Inflammatory macrophage (primary cell): ENCODE results near the gene IGSF22.
A peak's percentile ranks its signal among the peaks of the same experiment; 100 is the strongest.

Experiments
- DNase-seq, 2 donors: peaks; one replicate each; pipeline ENCODE4 v3.0.0-alpha.2; 2020 to 2022

The IGSF22 gene

DNA sequence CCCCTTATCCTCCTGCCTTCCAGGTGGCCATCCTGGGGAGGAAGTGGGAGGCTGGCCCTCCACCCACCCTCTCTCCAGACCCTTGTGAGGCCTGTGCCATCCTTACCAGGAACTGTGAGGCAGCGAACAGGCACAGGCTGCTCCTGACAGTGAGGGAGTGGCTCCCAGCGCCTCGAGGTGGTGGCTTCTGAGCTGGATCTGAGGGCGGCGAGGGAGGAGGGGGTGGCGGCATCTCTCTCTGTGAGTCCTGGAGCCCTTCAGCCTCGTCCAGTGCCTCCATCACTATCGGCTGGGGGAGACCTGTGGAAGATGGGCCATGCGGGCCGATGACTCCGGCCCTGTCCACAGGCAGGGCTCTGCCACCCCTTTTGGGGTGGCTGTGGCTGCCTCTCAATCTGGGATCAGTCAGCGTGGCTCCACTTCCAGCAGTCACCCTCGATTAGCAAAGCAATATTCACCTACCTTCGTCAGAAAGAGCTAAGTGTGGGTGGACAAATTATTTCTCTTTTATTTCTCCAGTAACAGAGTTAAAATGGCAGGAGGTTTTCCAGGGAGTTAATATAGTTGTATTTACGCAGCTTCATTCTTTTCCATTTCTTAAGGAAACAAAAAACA, 18.0 kb upstream of the IGSF22 start:
- DNase-seq: no peak

DNA sequence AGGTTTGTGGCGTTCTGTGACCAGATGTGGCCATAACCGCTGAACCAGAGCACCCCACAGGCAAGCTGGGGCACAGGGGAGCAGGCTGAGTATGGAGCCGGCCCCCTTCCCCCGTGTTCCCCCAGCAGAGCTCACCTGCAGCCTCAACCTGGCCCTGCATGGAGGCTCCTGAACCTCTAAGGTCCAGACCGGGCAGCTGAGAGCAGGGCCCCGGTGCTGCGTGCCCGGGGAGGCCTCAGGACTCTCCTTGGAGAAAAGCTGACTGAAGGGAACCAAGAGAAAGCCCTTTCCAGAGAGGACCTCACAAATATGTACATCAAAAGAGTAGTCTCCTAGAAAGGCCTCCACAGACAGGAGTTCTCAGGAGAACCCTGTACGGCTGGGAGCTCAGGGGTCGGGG, 17.4 kb upstream of the IGSF22 start:
- no peak for DNase-seq

DNA sequence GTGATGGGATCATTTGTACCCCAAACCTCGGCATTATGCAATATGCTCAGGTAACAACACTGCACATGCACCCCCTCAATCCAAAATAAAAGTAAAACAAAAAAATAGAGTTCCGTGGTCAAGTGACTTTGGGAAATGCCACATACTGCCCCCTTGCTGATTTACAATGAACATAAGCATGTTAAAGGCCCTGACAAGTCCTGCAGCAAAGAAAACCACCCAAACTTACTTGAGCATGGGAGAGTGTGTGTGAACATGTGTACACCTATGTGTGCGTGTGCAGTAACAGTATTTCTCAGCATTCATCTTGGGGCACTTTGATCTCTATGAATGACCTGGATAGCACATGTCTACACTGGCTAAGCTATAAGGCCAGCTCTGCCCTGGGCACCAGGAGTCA, 15.8 kb upstream of the IGSF22 start:
- DNase-seq: no peak

DNA sequence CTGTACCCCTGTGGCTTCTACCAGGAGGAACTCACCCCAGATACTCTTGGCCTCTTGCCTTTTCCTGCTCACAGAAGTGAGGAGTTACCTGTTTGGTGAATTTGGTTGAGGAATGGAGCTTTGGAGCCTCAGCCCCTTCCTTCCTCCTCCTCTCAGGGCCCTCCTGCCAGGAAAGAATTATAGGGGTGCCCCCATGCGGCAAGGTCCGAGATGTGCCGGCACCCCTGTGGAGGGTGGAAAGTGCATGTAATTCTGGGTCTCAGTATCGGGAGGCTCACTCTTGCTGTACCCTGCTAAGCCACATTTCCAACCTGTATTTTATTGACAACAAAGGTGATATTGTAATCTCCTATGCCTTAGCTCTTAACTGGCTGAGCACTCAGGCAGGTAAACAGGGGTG, 13.7 kb upstream of the IGSF22 start:
- DNase-seq: no peak

DNA sequence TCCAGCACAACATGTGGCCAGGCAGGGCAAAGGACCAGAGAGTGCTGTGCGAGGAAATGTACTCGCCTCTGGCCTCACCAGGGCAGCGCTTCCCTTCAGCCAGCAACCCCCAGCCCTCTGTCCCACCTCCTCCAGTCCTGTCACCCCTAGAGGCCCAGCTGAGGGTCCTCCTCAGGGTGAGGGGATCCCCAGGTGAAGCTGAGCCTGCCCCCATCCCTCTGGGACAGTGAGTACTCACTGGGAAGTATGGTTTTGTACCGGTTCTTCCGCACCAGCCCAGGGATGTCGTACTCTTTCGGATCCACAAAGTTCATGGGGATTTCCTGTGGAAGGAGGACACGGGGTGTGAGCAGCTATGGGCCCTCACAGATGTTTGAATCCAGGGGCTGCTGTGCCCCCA, 11.7 kb upstream of the IGSF22 start:
- no peak for DNase-seq

DNA sequence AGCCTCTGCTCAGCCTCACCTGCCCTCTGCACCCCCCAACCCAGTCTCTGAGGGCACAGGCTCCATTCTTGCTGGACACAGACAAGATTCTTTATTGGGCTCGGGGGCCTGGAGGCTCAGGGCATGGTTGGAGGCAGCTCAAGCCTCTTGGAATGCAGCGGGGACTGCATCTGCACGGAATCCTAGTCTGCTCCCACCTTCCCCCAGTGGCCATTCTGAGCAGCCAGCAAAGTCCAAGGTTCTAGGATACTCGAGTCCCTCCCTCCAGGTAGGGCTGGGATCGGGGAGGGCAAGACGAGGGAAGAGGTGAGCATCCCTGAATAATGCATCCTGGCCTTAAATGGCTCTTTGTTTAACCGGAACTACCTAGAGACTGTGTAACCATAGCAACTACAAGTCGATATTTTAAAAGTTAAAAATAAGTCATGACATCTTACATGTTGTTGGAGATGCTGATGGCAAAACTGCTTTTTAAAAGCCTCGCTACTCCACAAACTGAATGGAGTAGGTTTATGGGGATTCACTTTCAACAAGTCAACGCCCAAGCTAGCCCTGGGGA, 10.7 kb upstream of the IGSF22 start:
- no peak for DNase-seq

DNA sequence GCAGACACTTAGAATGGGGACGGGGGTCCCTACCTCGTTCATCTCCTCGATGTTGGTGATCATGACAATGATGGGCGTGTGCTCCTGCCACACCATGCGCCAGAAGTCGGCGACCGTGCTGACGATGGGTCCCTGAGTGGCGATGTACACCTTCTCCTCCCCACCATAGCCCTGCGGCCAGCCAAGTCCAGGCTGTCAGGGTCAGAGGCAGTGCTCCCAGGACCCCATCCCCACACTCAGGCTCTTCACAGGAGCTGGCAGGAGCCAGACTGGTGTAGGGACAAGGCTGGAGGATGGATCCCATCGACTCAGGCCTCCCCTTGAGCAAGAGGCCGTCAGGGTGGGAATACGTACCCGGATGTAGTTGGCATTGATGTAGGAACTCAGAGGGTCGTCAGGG, 7.2 kb upstream of the IGSF22 start:
- DNase-seq: no peak

DNA sequence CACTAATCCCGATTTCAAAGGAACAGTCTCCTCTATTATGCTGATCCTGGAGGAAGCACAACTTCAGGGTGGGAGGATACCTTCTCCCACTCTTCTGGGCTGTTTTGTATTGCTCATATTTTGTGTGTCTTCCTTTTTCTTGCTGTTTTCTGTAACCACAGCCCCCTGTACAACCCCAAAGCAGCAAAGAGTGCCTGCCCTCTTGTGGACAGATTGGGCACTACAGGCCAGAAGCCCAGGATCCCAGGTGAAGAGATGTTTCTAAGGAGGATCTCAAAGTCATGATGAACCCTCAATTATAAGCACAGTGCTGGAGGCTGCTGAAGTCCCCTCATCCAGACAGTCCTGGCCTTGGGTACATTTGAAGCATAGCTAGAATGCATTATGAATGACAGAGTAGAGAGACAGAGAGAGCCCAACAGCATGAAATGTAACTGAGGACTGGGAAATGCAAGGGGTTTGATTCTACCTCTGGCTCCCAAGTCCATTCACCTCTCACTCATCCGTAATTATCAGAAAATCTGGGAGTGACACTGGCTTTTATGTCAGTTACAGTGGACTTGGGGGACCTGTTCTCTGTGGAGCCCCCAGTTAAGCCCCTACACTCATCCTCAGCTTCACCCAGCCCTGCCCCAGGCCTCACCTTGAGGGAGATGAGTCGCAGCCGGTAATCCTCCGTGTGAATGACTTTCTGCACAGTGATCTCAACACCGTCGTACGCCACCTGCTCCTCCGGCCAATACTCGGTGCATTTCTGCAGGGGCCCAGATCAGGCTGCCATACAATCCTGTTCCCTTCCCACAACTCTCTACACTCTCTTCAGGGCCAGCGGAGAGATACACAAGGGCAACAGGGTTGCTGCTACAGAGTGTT, 6.2 kb upstream of the IGSF22 start:
- DNase-seq: peak; percentile 45 to 50

DNA sequence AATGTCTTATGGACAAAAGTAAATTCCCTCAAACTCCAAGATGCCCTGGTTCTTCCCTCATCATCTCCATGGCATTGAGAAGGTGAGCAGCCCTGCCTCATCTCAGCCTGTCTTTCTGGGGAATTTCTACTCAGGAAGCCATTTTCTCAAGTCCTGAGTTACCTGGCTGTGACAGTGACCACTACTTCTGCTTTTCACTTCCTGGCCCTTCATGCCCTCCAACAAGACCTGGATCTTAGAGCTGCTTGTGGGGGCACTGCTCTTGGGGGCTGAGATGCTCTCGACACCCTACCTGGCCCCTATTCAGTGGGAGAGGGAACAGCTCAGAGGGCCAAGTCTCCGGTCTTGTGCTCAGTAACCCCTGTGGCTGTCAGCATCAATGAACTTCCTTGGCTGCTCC, 5.5 kb upstream of the IGSF22 start:
- DNase-seq: no peak

DNA sequence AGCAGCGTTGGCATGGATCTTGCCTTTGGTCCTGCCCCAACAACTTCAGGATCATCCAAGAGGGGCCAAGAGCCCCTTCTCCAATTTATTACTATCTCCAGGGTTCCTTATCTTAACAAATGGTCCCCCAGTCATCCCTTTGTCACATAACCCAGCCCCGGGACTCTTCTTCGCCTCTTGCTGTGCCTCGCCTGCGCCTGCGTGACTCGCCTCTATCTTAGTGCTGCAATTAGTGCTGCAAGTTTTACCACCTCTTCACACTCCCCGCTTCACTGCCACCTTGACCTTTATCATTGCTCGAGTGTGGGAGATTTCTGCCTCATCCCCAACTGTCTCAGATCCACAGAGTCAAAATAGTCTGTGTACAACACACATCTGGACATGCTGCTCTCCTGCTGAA, 4.0 kb upstream of the IGSF22 start:
- no peak for DNase-seq

DNA sequence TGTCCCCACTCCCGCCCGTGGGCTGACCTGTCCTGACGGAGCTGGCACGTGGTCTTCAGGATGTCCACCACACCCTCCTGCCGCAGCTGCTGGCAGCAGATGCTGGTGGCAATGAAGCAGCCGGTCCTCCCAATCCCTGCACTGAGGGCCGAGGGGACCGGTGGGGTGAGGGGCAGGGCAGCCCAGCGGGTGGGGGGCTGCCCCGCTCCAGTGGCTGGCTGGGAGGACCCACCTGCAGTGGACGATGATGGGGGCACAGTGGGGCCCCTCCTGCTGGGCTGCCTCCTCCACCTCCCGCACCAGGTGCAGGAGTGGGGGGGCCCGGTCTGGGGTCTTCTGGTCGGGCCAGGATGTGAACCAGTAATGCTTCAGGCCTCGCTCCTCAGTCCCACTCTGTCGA, 3.4 kb upstream of the IGSF22 start:
- no peak for DNase-seq

DNA sequence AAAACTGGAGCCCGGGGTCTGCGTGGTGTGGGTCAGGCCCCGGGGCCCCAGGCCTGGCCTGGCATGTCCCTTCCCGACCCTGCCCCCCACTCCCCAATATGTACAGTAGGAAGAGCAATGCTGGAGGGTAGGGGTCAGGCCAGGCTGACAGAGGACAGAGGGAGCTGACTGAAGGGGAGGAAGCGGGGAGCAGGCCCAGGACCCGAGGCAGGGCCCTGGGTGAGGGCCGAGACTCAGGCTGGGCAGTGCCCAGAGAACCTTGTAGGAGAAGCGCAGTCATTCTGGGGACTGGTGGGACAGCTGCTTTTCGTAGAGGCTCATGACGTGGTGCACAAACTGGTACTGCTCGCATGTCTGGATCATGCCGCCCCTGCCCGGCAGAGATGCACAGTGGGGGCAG, 2.7 kb upstream of the IGSF22 start:
- no peak for DNase-seq

DNA sequence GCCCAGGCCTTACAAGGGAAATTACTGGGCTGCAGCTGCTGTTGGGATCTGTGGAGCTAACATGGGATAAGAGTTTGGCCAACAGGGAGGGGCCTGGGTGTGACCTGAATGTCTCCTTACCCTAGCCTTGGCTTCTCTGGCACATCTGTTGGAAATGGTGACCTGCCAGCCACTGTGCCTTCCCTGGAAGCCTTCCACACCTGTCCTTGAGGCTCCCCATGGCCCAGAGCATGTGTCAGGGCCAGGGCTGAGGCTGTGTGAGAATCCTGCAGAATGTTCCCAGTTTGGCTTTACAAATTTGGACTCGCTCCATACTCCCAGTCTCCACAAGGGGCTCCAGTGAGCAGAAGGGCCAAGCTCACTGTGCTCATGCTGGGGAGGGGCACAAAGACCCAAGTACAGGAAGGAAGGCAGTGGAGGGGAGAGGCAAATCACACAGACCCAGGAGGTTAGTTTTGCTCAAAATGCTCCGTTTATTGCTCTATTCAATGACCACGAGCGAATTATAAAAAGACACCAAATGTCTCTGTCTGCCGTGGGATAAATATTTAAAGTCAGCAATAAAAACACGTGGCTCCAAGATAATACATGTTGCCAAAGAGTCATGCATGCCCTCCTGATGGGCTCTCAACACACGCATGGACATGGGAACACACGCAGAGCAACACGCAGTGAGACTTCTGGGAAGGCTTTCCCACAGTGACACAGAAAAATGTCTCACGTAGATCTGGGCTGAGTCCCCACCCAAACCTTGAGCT, 1.7 kb upstream of the IGSF22 start:
- DNase-seq: peak in 1 of 2 donors; percentile 21

DNA sequence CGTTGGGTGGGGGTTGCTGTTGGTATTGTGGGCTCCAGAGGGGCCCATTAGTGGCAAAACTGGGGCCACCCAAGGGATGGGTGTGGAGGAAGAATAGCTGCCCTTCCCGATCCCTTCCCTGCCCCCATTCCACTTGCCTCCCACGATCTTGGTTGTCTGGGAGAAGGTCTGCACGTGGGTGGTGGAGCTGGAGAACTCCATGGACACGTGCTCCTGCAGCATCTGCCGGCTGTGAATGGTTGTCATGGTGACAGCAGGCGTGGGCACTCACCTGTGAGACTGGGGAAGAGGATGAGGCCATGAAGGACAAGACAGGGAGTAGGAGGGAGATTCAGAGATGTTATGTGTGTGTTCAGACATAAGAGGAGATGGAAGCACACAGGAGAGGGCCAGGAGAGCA, 2.0 kb downstream of the IGSF22 start:
- DNase-seq: no peak

DNA sequence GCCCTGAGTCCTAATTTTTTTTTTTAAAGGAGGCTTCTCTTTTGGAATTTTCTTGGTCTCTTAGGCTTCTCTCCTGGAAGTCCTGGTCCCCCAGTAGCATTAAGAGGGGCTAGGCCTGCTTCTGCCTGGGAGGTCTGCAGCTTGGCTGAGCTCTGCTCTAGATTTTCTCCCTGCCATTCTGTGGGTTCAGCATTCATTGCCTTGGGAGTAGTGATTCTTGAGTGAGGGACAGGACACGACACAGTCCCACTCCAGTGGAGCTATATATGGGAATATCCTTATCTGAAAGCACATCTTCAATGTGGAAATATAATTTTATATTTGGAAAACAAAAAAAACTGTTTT, 3.7 kb downstream of the IGSF22 start:
- no peak for DNase-seq

DNA sequence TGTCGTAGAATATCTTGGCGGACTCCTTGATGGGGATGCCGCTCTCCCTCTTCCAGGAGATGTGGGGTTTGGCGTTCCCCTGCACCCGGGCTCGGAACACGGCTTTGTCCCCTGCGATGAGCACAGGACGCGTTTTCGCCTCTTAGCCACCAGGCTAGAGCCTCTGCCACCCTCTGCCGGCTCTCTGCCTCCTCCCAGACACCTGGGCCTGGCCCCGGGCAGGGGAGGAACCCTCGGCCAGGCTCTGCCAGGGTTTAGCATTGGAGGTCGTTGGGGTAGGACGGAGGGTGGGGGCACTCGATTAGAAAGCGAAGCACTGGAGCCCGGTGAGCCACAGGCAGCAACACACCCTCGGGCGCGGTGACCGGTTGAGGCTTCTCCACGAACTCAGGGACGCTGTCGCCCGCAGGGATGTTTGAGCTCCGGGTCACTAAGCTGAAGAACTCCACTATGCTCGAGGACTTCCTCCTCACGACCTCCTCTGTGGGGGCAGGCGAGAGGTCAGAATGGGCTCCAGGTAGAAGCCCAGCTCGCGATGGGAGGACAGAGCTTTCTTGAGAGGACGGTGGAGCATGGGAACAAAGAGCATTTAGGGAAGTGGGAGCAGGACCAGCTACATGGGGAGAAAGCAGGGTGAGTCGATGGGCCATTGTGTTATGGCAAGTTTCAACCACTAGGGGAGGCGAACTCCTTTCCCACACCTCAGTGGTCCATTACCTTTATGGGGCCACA, 4.3 kb downstream of the IGSF22 start:
- peak; percentile 57 to 58 for DNase-seq

DNA sequence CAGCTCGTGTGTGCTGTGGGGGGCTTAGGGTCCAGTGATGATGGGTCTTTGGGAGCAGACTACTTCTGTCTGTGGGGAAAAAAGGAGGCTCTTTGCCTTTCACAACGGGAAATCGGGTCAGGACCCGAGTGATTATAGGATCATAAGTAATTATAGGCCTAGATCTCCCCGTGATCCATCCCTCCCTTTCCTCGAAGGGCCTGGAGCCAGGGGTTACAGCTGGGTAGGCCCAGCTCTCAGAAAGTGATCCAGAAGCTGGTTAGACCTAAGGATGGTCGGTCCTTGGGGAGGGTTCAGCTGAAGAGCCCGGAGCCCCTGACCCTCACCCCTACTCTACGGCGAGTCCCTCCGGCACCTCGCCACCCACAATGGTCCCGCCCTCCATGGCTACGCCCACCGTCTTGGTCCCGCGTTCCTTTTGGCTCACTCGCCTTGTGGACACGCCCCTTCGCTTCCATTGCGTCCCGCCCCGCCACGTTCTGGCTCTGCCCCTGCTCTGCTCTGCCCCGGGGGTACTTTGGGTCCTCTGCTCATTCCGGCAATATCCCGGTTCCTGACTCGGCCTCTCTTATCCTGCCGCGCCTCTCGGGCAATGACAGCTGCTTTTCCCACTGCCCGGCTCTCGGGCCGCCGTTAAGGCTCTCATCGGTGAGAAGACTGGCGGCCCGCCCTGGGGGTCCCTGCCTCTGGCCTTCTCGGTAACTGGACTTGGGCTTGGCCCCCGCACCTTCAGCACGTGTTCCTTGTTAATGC, 5.0 kb downstream of the IGSF22 start:
- DNase-seq: peak in 1 of 2 donors; percentile 22

DNA sequence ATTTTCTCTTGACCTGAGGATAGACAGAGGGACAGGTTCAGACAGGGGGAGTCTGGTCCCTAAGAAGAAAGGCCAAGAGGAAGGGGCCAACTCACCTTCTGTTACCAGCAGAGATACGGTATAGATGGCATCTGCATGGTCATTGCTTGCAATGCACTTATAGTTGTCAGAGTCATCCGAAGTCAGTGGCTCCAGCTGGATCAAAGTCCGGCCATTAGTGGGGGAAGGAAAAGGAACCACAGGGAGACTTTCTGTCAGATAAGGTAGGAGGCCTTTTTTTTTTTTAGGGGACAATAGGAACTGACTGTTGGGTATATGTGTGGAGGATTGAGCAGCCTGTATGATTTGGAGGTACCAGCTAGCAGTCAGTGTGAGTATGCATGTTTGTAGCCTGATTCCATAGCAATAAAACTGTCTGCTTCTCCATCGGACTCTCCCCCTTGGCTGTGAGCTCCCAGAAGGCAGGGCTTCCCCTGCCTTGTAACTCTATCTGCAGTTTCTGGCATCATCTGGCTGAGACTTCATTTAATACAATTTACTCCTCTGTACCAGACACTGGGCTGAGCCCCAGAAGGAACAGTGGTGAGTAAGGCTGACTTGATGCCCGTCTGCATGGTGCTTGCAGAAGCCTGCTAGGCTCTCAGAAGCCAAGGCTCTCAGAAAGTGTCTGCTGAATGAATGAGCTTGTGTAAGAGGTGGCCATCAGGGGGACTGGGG, 5.7 kb downstream of the IGSF22 start:
- no peak for DNase-seq

DNA sequence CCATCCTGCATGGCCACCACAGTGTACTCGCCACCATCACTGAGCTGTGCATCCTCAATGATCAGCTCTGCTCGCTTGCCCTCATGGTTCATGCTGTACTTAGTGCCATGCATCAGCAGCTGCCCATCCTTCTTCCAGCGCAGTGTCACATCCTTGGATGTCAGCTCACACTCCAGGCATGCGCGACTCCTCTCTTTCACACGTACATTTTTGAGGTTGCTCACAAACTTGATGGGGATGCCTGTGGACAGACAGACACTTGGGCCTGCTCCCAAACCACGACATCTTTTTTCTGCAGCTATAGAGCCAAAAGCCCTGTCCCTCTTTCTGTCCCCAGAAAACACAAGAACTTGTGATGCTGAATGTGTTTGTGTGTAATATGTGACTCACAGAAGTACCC, 10.5 kb downstream of the IGSF22 start:
- no peak for DNase-seq

DNA sequence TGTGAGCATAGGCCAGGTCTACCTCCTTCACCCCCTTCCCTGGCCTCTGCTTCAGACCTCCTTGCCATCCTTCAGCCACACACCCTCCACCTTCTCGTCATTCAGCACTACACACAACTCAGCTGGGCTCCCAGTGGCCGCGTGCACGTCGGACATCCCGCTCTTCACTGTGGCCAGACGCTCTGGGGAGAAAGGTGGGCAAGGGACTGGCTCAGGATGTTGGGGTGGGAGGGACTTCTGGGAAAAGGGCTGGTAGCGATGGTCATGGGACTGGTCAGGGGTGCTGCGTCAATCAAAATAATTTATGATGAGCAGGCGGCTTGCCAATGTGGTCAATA, 11.6 kb downstream of the IGSF22 start:
- no peak for DNase-seq

DNA sequence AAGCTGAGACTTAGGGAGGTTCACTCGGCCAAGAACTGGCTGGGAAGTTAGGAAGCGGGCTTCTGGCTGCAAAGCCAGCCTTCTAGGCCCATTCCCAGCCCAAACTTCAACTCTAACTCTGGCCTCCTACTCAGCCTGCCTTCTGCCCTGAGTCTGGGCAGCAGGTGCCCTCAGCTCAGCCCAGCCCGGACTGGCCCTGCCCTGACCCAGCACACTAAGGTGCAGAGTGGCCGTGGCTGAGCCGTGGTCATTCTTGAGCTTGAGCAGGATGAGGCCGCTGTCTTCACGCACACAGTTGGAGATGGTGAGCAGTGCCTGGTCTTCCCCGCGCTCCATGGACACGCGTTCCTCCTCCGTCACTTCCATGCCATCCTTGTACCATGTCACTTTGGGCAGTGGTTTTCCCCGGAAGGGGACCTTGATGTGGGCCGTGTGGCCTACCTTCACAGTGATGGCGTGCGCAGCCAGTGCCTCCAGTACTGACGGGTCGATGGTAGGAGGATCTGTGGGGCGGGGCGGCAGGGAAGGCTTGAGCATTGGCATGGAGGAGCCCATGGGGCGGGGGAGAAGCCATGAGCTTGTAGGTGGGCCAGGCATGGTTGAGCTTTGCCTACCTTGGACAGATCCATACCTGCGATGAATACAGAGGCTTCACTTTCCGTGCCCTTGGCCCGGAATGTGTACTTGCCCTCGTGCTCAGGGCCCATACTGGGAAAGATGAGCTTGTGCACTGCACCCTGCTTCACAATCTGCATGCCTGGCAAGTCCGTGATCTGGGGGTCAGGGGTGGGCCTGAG, 12.1 kb downstream of the IGSF22 start:
- no peak for DNase-seq
